Fibroblast of pulmonary artery (primary cell): ENCODE results near the gene STMP1.
A peak's percentile ranks its signal among the peaks of the same experiment; 100 is the strongest.

Experiments
- DNase-seq: peaks from one replicate; pipeline ENCODE4 v3.0.0-alpha.2; 2010; ENCODE audit warnings: low read depth
- H3K4me3 ChIP-seq: replicated peaks from 2 replicates; pipeline ENCODE4 v1.5.1; 2011; ENCODE audit warnings: low read depth, mild to moderate bottlenecking, control low read depth, low read length, moderate library complexity
- CTCF ChIP-seq: IDR thresholded peaks from 2 replicates; pipeline ENCODE4 v1.5.1; 2011; ENCODE audit warnings: mild to moderate bottlenecking, control low read depth, low read length, inconsistent platforms; ENCODE audit errors: missing control alignments

STMP1 gene

GRCh38 chr7:135650831-135651573, 11.3 kb upstream of the STMP1 start:
- no peak overlapping the region for H3K4me3 ChIP-seq
- TF ChIP-seq CTCF: no peak
- peak; percentile 77 for DNase-seq

- no peak for DNase-seq
- no peak overlapping the region for H3K4me3 ChIP-seq
- no peak for TF ChIP-seq CTCF
Measured at GRCh38 chr7:135653340-135654080, 8.8 kb upstream of the STMP1 start.

- TF ChIP-seq CTCF: no peak
- DNase-seq: no peak
- H3K4me3 ChIP-seq: no peak overlapping the region
Measured at GRCh38 chr7:135658564-135658963, 3.8 kb upstream of the STMP1 start.

- no peak for TF ChIP-seq CTCF
- H3K4me3 ChIP-seq: no peak overlapping the region
- peak; percentile 41 for DNase-seq
Measured at GRCh38 chr7:135659159-135659846, 3.0 kb upstream of the STMP1 start.

- DNase-seq: no peak
- H3K4me3 ChIP-seq: peak overlapping the region; percentile 98
- TF ChIP-seq CTCF: no peak
Measured at GRCh38 chr7:135661311-135662122, 797 bp upstream of the STMP1 start.

GRCh38 chr7:135662123-135662372, 266 bp upstream of the STMP1 start:
- DNase-seq: no peak
- peak overlapping the region; percentile 98 for H3K4me3 ChIP-seq
- TF ChIP-seq CTCF: no peak
